Activated CD4-positive, alpha-beta T cell treated with anti-CD3 and anti-CD28 coated beads, Interleukin-2, amount 10 ng/mL, durations not matched to agents 24 days and 14 days (primary cell): ENCODE results near the gene SWSAP1. TPM values are rescaled to one million over a fixed set of nuclear protein-coding genes. Genes with fewer than 3 reads are reported as not detected.
"Not testable (repeated sequence)": the region's sequence is repeated elsewhere in the genome, so short reads cannot be mapped to it uniquely, and the experiment has no call there.

Source experiments
- DNase-seq: peaks from one replicate; pipeline ENCODE4 v3.0.0; 2022
- H3K27ac Mint-ChIP-seq: one replicate; pipeline ENCODE4 v1.8.0; 2022; ENCODE audit warnings: mild to moderate bottlenecking, mixed read lengths
- H3K27me3 Mint-ChIP-seq: one replicate; pipeline ENCODE4 v1.8.0; 2022; ENCODE audit warnings: mixed read lengths
- H3K36me3 Mint-ChIP-seq: one replicate; pipeline ENCODE4 v1.8.0; 2022; ENCODE audit warnings: low read depth, mild to moderate bottlenecking, mixed read lengths
- H3K4me1 Mint-ChIP-seq: one replicate; pipeline ENCODE4 v1.8.0; 2021; ENCODE audit warnings: mixed read lengths
- H3K4me3 Mint-ChIP-seq: one replicate; pipeline ENCODE4 v1.8.0; 2022; ENCODE audit warnings: mild to moderate bottlenecking, moderate library complexity, mixed read lengths
- H3K9me3 Mint-ChIP-seq: one replicate; pipeline ENCODE4 v1.8.0; 2021; ENCODE audit warnings: mixed read lengths
- intact Hi-C: fragments of 100-400 bp; cut with micrococcal nuclease; formaldehyde crosslinking; loops from one replicate; pipeline ENCODE4 v1.15.1; 2023
- total RNA-seq: library from RNA; stranded (reverse); gene quantifications from 2 replicates; pipeline ENCODE4 v1.2.3, GENCODE V29; 2022

Gene SWSAP1
- total RNA-seq, 1 donor from 2014 or later: 2.3 TPM

GRCh38 chr19:11378319-11379189 is 4.1 kb downstream of the SWSAP1 start:
- H3K27ac Mint-ChIP-seq: peak overlapping the region; percentile 74

GRCh38 chr19:11379269-11379845 is 4.9 kb downstream of the SWSAP1 start:
- H3K4me3 Mint-ChIP-seq, DNase-seq, H3K9me3 Mint-ChIP-seq, H3K27ac Mint-ChIP-seq, H3K27me3 Mint-ChIP-seq, intact Hi-C loops: not testable (repeated sequence)
- Mint-ChIP-seq H3K36me3 (peaks cover 14% of the 10 kb centered on the region), H3K4me1 (peaks cover 45% of the 10 kb centered on the region)

More at GRCh38 chr19:11378319-11379189, 4.1 kb downstream of the SWSAP1 start:
- DNase-seq: peak; percentile 71
- no peaks in the 10 kb centered on the region for H3K9me3 Mint-ChIP-seq
- H3K36me3 Mint-ChIP-seq: peaks cover 14% of the 10 kb centered on the region
- intact Hi-C loops: no loop called here
- peaks cover 6% of the 10 kb centered on the region for H3K27me3 Mint-ChIP-seq
- peaks cover 45% of the 10 kb centered on the region for H3K4me1 Mint-ChIP-seq
- no peak overlapping the region for H3K4me3 Mint-ChIP-seq

GRCh38 chr19:11379857-11380350 is 5.4 kb downstream of the SWSAP1 start:
- peak overlapping the region; percentile 99 for H3K27ac Mint-ChIP-seq
- H3K4me1 Mint-ChIP-seq: peaks cover 45% of the 10 kb centered on the region

GRCh38 chr19:11380653-11381537 is 6.4 kb downstream of the SWSAP1 start:
- peaks cover 42% of the 10 kb centered on the region for H3K4me1 Mint-ChIP-seq
- no peaks in the 10 kb centered on the region for H3K9me3 Mint-ChIP-seq
- H3K4me3 Mint-ChIP-seq: peak overlapping the region; percentile 87

More at GRCh38 chr19:11379857-11380350, 5.4 kb downstream of the SWSAP1 start:
- Mint-ChIP-seq H3K27me3 (peaks cover 11% of the 10 kb centered on the region), H3K4me3 (peak overlapping the region; percentile 87), H3K9me3 (no peaks in the 10 kb centered on the region), H3K36me3 (peaks cover 14% of the 10 kb centered on the region)
- intact Hi-C loops: loop anchor here (5.0 kb wide), 2 partner anchors 88 to 283 kb away; no protein-coding TSS in a partner anchor
- no peak for DNase-seq

GRCh38 chr19:11382898-11383705 is 8.6 kb downstream of the SWSAP1 start:
- intact Hi-C loops: loop anchor here (2.0 to 5.0 kb wide), 3 partner anchors 38 to 286 kb away; no protein-coding TSS in a partner anchor
- DNase-seq: peak; percentile 85
- peaks cover 5% of the 10 kb centered on the region for H3K36me3 Mint-ChIP-seq
- H3K4me1 Mint-ChIP-seq: peaks cover 32% of the 10 kb centered on the region
- H3K27ac Mint-ChIP-seq: peak overlapping the region; percentile 78
- H3K4me3 Mint-ChIP-seq: peak overlapping the region; percentile 87
- no peaks in the 10 kb centered on the region for H3K9me3 Mint-ChIP-seq
- H3K27me3 Mint-ChIP-seq: peaks cover 14% of the 10 kb centered on the region

More at GRCh38 chr19:11380653-11381537, 6.4 kb downstream of the SWSAP1 start:
- Mint-ChIP-seq H3K27me3 (peaks cover 14% of the 10 kb centered on the region), H3K27ac (peak overlapping the region; percentile 99), H3K36me3 (peaks cover 14% of the 10 kb centered on the region)
- DNase-seq: peak; percentile 99
- intact Hi-C loops: loop anchor here (1.0 to 5.0 kb wide), 5 partner anchors 54 to 284 kb away; partner anchors contain the start of genes ODAD3, PRKCSH and SPC24

- no peak for DNase-seq
- peaks cover 14% of the 10 kb centered on the region for H3K27me3 Mint-ChIP-seq
- H3K4me3 Mint-ChIP-seq: no peak overlapping the region
- intact Hi-C loops: loop anchor here (2.0 to 5.0 kb wide), 3 partner anchors 37 to 286 kb away; no protein-coding TSS in a partner anchor
- H3K9me3 Mint-ChIP-seq: no peaks in the 10 kb centered on the region
- peaks cover 5% of the 10 kb centered on the region for H3K36me3 Mint-ChIP-seq
- peaks cover 27% of the 10 kb centered on the region for H3K4me1 Mint-ChIP-seq
- H3K27ac Mint-ChIP-seq: no peak overlapping the region
These were observed 9.2 kb downstream of the SWSAP1 start for GRCh38 chr19:11383706-11384048.

- no peak for DNase-seq
- Mint-ChIP-seq H3K27ac (no peak overlapping the region), H3K9me3 (no peaks in the 10 kb centered on the region), H3K4me1 (peaks cover 26% of the 10 kb centered on the region), H3K27me3 (peaks cover 14% of the 10 kb centered on the region), H3K4me3 (peak overlapping the region; percentile 12), H3K36me3 (peaks cover 5% of the 10 kb centered on the region)
- intact Hi-C loops: loop anchor here (5.0 kb wide), 2 partner anchors 92 to 287 kb away; no protein-coding TSS in a partner anchor
These were observed 10.3 kb downstream of the SWSAP1 start for GRCh38 chr19:11384778-11385129.

GRCh38 chr19:11387162-11388034 is 12.9 kb downstream of the SWSAP1 start:
- no peaks in the 10 kb centered on the region for H3K9me3 Mint-ChIP-seq
- intact Hi-C loops: no loop called here
- no peak for DNase-seq
- no peak overlapping the region for H3K27ac Mint-ChIP-seq
- peaks cover 14% of the 10 kb centered on the region for H3K27me3 Mint-ChIP-seq
- no peaks in the 10 kb centered on the region for H3K36me3 Mint-ChIP-seq
- no peak overlapping the region for H3K4me3 Mint-ChIP-seq
- H3K4me1 Mint-ChIP-seq: peaks cover 9% of the 10 kb centered on the region

GRCh38 chr19:11390359-11390758 is 15.9 kb downstream of the SWSAP1 start:
- Mint-ChIP-seq H3K9me3 (no peaks in the 10 kb centered on the region), H3K27me3 (peaks cover 3% of the 10 kb centered on the region), H3K27ac (no peak overlapping the region), H3K36me3 (no peaks in the 10 kb centered on the region), H3K4me1 (peaks cover 11% of the 10 kb centered on the region), H3K4me3 (no peak overlapping the region)
- no peak for DNase-seq
- intact Hi-C loops: no loop called here

GRCh38 chr19:11390933-11391680 is 16.6 kb downstream of the SWSAP1 start:
- intact Hi-C loops: no loop called here
- H3K4me3 Mint-ChIP-seq: no peak overlapping the region
- H3K27me3 Mint-ChIP-seq: peaks cover 4% of the 10 kb centered on the region
- H3K9me3 Mint-ChIP-seq: no peaks in the 10 kb centered on the region
- no peaks in the 10 kb centered on the region for H3K36me3 Mint-ChIP-seq
- peaks cover 11% of the 10 kb centered on the region for H3K4me1 Mint-ChIP-seq
- no peak overlapping the region for H3K27ac Mint-ChIP-seq
- no peak for DNase-seq

GRCh38 chr19:11397089-11397610 is 22.7 kb downstream of the SWSAP1 start:
- intact Hi-C loops: no loop called here
- DNase-seq: peak; percentile 51
- Mint-ChIP-seq H3K27me3 (peaks cover 6% of the 10 kb centered on the region), H3K36me3 (no peaks in the 10 kb centered on the region), H3K27ac (no peak overlapping the region), H3K4me3 (no peak overlapping the region), H3K4me1 (peaks cover 8% of the 10 kb centered on the region), H3K9me3 (no peaks in the 10 kb centered on the region)
